ENCODE results near the gene GFAP.

Gene GFAP

DNA sequence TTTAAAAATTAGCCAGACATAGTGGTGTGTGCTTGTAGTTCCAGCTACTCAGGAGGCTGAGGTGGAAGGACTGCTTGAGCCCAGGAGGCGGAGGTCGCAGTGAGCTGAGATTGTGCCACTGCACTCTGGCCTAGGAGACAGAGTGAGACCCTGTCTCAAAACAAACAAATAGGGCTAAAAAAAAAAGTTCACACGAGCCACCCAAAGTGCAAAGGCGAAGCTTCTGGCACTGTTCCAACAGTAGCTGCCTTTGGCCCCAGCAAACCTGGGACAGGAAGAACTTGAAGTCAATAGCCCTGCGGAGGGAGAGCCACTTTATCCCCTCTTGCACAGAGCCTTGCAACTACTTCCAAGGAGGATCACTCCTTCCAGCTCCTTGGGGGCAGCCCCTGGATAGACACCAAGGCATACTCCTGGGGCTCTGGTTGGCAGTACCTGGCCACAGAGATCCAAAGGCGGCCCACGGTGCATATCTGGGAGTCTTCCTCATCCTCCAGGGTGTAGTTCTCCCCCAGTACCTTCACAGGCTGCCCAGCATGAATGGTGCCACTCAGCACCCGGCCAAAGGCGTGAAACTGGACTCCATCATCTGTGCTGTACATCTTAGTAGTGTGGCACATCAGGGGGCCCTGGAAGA lies 52.9 kb downstream of the GFAP start:
- no peak for DNase-seq (ENCODE audit: low read depth)

DNA sequence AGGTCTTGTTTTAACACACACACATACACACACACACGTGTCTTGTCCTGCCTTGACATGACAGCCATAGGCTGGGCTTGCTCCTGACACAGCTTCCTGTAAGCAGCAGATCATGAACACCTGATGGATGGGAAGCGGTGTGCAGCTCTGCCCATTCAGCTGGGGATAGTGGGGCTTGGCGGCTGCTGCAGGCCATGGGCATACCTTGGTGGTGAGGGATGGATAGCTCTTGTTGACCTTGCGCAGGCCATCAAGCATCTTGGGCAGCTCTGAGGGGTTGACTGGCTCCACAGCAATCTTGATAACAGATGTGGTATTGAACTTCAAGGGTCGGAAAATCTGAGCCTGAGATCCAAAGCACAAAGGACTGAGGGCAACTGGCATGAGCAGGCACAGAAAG lies 55.6 kb downstream of the GFAP start:
- no peak for DNase-seq (ENCODE audit: low read depth)

- DNase-seq (ENCODE audit: low read depth) = no peak
These were observed 61.1 kb downstream of the GFAP start for GRCh38 chr17:44854192-44854591.

Measured in non-pigmented ciliary epithelial cell (primary cell).